Neural crest cell (in vitro differentiated cells): Measurements from ENCODE around the gene CTTN. TPM values are rescaled to one million over a fixed set of nuclear protein-coding genes. Genes with fewer than 3 reads are reported as not detected.

ENCODE experiments used
- DNase-seq: peaks from one replicate; pipeline ENCODE4 v3.0.0; 2021; ENCODE audit warnings: low read depth, mixed read lengths, low spot score
- H3K27ac Mint-ChIP-seq: one replicate; pipeline ENCODE4 v1.8.0; 2021; ENCODE audit warnings: mild to moderate bottlenecking, mixed read lengths; ENCODE audit not compliant: unreplicated experiment
- H3K27me3 Mint-ChIP-seq: 2 replicates; pipeline ENCODE4 v1.8.0; 2021; ENCODE audit warnings: low read depth, mild to moderate bottlenecking, mixed read lengths
- H3K36me3 Mint-ChIP-seq: 2 replicates; pipeline ENCODE4 v1.8.0; 2021; ENCODE audit warnings: low read depth, mild to moderate bottlenecking, mixed read lengths
- H3K4me1 Mint-ChIP-seq: 2 replicates; pipeline ENCODE4 v1.8.0; 2021; ENCODE audit warnings: mixed read lengths
- H3K4me3 Mint-ChIP-seq: one replicate; pipeline ENCODE4 v1.8.0; 2021; ENCODE audit warnings: mild to moderate bottlenecking, mixed read lengths
- H3K9me3 Mint-ChIP-seq: 2 replicates; pipeline ENCODE4 v1.8.0; 2021; ENCODE audit warnings: mixed read lengths
- total RNA-seq: library from RNA; stranded (reverse); gene quantifications from 2 replicates; pipeline ENCODE4 v1.2.1, GENCODE V29; 2021
- TF ChIP-seq, protein P1 (sequence below): fragments of 200-600 bp; sonication (generic); conservative IDR thresholded peaks from 2 replicates; pipeline ENCODE4 v1.5.0; 2021; ENCODE audit warnings: antibody characterized with exemption, mild to moderate bottlenecking

CTTN gene
- total RNA-seq, 1 donor from 2014 or later, result 146 TPM

DNA sequence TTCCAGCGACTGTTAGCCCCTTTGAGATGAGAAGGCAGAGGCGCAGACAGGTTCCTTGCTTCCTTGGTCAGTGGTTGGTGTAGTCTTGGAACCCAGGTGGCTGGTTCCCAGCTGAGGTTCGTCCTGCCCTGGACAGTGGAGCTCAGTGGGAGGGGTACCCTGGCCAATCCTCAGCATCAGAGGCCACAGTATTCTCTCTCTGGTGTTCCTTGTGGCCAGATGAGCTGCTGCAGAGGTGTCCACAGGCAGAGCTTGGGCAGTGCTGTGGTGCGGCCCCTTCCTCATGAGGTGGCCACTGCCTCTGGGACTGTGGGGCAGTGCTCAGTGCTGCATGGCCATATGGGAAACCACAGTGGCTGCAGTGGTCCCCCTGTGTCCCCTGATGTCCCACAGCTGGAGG lies 61.8 kb downstream of the CTTN start:
- Mint-ChIP-seq H3K4me1 (peaks cover 16% of the 10 kb centered on the region), H3K27me3 (no peaks in the 10 kb centered on the region), H3K4me3 (no peak overlapping the region), H3K27ac (no peak overlapping the region), H3K36me3 (no peaks in the 10 kb centered on the region), H3K9me3 (no peaks in the 10 kb centered on the region)
- no peak for DNase-seq
- TF ChIP-seq, protein P1, sequence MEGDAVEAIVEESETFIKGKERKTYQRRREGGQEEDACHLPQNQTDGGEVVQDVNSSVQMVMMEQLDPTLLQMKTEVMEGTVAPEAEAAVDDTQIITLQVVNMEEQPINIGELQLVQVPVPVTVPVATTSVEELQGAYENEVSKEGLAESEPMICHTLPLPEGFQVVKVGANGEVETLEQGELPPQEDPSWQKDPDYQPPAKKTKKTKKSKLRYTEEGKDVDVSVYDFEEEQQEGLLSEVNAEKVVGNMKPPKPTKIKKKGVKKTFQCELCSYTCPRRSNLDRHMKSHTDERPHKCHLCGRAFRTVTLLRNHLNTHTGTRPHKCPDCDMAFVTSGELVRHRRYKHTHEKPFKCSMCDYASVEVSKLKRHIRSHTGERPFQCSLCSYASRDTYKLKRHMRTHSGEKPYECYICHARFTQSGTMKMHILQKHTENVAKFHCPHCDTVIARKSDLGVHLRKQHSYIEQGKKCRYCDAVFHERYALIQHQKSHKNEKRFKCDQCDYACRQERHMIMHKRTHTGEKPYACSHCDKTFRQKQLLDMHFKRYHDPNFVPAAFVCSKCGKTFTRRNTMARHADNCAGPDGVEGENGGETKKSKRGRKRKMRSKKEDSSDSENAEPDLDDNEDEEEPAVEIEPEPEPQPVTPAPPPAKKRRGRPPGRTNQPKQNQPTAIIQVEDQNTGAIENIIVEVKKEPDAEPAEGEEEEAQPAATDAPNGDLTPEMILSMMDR, result no peak

GRCh38 chr11:70460964-70461363 lies 62.6 kb downstream of the CTTN start:
- DNase-seq, result no peak
- Mint-ChIP-seq H3K27me3 (no peaks in the 10 kb centered on the region), H3K36me3 (no peaks in the 10 kb centered on the region), H3K4me3 (no peak overlapping the region), H3K4me1 (peaks cover 8% of the 10 kb centered on the region), H3K9me3 (no peaks in the 10 kb centered on the region), H3K27ac (no peak overlapping the region)
- TF ChIP-seq, protein P1, result no peak

DNA sequence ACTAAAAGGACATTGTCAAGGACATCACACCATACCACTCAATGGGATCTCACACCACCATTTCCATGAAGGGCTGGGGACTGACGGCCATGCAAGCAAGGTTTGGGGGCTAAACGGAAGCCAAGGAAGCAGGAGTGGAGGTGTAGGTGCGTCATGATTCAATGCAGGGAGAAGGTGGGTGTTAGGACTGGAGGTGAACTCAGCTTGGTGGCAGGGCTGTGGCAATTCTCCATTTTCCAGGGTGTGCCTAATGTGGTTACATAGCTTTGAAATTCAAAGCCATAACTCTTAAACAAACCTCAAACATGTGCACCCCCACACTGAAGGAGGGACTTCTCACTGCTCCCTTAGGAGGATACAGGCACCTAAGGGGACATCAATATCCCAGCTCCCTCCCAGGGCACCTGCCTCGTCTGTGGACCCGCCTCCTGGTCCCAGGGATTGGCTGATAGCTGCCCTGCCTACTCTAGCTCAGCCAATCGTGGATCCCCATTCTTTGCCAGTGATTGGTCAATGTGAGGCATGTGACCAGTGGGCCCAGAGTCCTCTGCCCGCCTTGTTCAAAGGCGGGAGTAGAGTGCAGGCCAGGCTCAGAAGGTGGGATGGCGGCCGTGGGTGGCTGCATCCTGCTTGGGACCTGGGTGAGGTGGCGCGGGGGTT lies 64.6 kb downstream of the CTTN start:
- Mint-ChIP-seq H3K4me3 (no peak overlapping the region), H3K36me3 (no peaks in the 10 kb centered on the region), H3K9me3 (no peaks in the 10 kb centered on the region), H3K27me3 (no peaks in the 10 kb centered on the region), H3K4me1 (peaks cover 6% of the 10 kb centered on the region), H3K27ac (no peak overlapping the region)
- TF ChIP-seq, protein P1, result no peak
- no peak for DNase-seq

- no peak overlapping the region for H3K4me3 Mint-ChIP-seq
- DNase-seq, result no peak
- H3K27me3 Mint-ChIP-seq, result no peaks in the 10 kb centered on the region
- no peak overlapping the region for H3K27ac Mint-ChIP-seq
- H3K4me1 Mint-ChIP-seq, result peaks cover 13% of the 10 kb centered on the region
- TF ChIP-seq, protein P1, result no peak
- H3K9me3 Mint-ChIP-seq, result no peaks in the 10 kb centered on the region
- no peaks in the 10 kb centered on the region for H3K36me3 Mint-ChIP-seq
These were observed 65.3 kb downstream of the CTTN start for GRCh38 chr11:70463478-70464255.

DNA sequence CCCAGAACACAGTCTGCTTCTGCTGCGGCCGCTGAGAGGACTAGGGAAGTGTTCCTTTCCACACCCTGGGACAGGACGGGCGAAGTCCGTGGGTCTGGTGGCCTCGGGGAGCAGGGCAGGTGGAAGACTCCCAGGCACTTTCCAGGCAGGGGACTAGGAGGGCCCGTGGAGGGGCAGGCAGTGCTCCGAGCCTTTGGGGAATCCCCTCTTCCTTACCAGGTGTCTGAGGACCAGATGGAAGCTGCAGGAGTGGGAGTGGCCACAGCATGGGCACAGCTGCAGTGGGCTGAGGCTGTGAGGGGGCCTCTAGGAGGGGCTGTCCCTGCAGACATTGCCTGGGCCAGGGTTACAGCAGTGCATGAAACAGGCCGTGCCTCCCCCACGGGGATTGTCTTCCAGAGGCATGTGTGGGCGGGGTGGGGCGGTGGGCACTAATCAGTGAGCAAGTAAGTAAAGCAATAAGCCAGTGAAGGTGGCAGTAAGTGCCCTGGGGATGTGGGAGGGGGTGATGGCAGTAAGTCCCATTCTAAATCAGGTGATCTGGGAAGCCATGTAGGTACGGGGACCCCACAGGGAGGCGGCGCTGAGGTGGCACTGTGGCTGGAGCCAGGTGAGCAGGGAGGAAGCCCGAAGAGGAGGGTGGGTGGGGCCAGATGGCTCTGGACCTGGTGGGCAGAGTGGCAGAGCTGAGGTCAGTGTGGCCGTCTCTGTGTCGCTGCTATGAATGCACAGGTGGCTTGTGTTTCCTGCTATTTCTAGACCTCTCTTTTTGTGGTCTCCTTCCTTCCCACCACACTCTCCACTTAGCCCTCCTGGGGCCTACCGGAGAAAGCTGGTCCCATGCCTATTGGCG lies 66.4 kb downstream of the CTTN start:
- Mint-ChIP-seq H3K4me3 (no peak overlapping the region), H3K4me1 (peaks cover 13% of the 10 kb centered on the region), H3K27ac (no peak overlapping the region), H3K36me3 (no peaks in the 10 kb centered on the region), H3K9me3 (no peaks in the 10 kb centered on the region), H3K27me3 (no peaks in the 10 kb centered on the region)
- TF ChIP-seq, protein P1, result no peak
- no peak for DNase-seq
